AG09309 (cell line): Measurements from ENCODE around the gene ITPRID1.
"Not testable (repeated sequence)": the region's sequence is repeated elsewhere in the genome, so short reads cannot be mapped to it uniquely, and the experiment has no call there.

Source experiments
- DNase-seq: peaks from one replicate; pipeline ENCODE4 v3.0.0-alpha.2; 2010; ENCODE audit warnings: low read depth
- H3K4me3 ChIP-seq: 2 replicates; pipeline ENCODE4 v1.5.1; 2011; ENCODE audit warnings: mild to moderate bottlenecking, low read depth, low read length, moderate library complexity; ENCODE audit not compliant: control insufficient read depth
- CTCF ChIP-seq: IDR thresholded peaks from 2 replicates; pipeline ENCODE4 v1.5.1; 2011; ENCODE audit warnings: mild to moderate bottlenecking, low read depth, low read length, inconsistent platforms; ENCODE audit not compliant: insufficient read depth, control insufficient read depth; ENCODE audit errors: missing control alignments

The ITPRID1 gene

DNA sequence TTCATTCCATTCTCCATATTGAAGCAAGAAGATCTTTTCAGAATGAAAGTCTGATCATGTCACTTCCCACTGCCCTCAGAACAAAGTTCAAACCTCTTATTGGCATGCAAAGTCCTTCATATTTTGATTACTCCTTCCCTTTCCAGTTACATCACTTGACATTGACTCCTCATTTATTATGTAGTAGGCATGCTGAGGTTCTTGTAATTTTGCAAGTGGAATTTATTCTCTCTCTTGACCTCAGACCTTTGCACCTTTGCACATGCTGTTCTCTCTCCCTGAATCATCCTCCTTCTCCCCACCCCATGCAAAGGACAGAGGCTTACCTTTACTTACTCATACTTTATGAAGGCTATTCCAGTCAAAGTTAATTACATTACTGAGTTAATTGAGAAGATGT lies 13.0 kb downstream of the ITPRID1 start:
- DNase-seq = no peak
- H3K4me3 ChIP-seq = no peak overlapping the region
- TF ChIP-seq CTCF = no peak

DNA sequence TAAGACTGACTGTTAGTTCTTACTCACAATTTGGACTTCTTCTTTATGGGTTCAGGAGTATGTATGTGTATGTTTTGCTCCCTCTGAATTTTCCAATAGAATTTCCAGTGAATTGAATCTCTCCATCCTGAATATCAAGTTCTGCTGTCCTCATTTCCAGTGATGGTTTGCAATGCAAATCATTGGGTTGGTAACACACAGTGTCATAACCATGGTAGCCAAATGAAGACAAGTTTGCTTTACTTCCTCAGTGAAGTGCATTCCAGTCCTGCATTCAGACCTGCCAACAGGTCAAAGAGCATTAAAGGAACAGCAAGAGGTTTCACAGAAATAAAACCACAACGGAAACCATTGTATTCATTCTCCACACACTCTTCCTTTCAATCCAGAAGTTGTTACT lies 15.2 kb downstream of the ITPRID1 start:
- no peak for TF ChIP-seq CTCF
- no peak for DNase-seq
- H3K4me3 ChIP-seq = no peak overlapping the region

DNA sequence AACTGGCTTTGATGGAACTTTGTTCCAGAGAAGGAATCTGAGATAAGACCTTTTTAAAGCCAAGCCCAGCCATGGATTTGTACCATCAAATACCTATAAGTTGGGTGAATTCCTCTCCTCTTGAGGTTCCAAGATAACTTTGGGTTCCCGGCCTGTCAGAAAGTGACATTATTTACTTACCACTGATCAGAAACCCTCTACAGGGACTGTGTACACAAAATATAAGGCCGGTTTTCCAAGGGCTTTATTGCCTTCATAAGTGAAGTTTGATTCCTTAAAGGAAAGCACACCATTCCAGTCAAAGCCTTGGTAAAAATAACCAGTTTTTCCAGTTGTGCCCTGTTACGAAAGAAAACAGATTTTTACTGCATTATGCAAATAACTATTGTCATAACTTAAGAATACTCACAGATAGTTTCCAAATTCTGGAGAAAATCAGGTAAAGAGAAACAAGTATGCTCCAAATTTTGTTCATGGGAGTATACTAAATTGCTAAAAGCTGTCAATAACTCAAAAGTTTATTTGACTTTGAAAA lies 26.8 kb downstream of the ITPRID1 start:
- H3K4me3 ChIP-seq, DNase-seq: not testable (repeated sequence)

GRCh38 chr7:31545549-31545948 lies 31.7 kb downstream of the ITPRID1 start:
- DNase-seq = no peak
- no peak overlapping the region for H3K4me3 ChIP-seq
- TF ChIP-seq CTCF = no peak

DNA sequence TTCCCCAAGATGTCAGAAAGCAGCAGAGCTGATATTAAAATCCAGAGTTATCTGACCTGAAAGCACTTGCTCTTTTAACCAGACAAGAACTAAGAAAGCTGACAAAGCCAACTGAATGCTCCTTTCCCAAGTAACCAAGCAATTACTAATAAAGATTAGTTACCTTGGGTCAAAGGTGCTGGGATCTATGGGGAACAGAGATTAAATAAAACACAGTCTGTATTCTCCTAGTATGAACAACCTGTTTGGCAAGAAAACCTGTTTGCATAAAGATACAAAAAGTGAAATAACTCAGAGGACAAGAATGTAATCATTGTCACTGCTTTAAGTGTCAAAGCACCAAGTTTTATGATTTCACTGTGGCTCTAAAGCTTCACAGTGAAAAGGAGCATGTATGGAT lies 35.7 kb downstream of the ITPRID1 start:
- no peak for DNase-seq
- TF ChIP-seq CTCF = no peak
- no peak overlapping the region for H3K4me3 ChIP-seq

GRCh38 chr7:31550432-31550831 lies 36.5 kb downstream of the ITPRID1 start:
- TF ChIP-seq CTCF = no peak
- no peak overlapping the region for H3K4me3 ChIP-seq
- no peak for DNase-seq

GRCh38 chr7:31553661-31554081 lies 39.8 kb downstream of the ITPRID1 start:
- DNase-seq = no peak
- TF ChIP-seq CTCF = no peak
- H3K4me3 ChIP-seq = no peak overlapping the region

DNA sequence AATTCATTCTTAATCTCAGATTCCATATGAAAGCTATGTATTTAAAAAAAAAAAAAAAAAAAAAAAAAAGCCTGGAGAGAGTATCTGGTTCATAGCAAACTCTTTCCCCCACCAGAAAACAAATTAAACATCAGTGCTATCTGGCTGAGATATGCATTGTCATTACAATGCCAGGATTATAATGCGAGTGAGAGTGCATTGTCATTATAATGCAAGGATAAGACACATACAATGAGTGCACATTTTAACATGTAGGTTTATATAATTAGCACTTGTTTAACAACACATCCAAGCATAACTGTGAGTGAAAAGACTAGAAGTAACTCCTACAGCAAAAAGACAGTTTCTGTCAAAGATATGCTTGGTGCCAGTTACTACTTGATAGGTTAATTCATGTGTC lies 48.1 kb downstream of the ITPRID1 start:
- no peak for TF ChIP-seq CTCF
- DNase-seq = no peak
- H3K4me3 ChIP-seq = no peak overlapping the region
